HEK293 (cell line): Measurements from ENCODE around the gene MAP4K2.

Source experiments
- CTCF ChIP-seq: fragments of 450-650 bp; formaldehyde crosslinking; IDR thresholded peaks from 2 replicates; pipeline ENCODE4 v1.5.1; 2016; ENCODE audit warnings: missing biosample characterization, missing genetic modification characterization
- PRDM1 ChIP-seq: fragments of 450-650 bp; formaldehyde crosslinking; IDR thresholded peaks from 2 replicates; pipeline ENCODE4; 2016; ENCODE audit warnings: missing biosample characterization, missing genetic modification characterization
- REST ChIP-seq: fragments of 450-650 bp; formaldehyde crosslinking; IDR thresholded peaks from 2 replicates; pipeline ENCODE4 v1.5.1; 2016; ENCODE audit warnings: missing biosample characterization, missing genetic modification characterization
- ZBTB21 ChIP-seq: fragments of 450-650 bp; formaldehyde crosslinking; IDR thresholded peaks from 2 replicates; pipeline ENCODE4 v1.5.1; 2017; ENCODE audit warnings: missing biosample characterization, missing genetic modification characterization
- ZFP3 ChIP-seq: fragments of 450-650 bp; formaldehyde crosslinking; IDR thresholded peaks from 2 replicates; pipeline ENCODE4 v1.5.1; 2016; ENCODE audit warnings: low read depth, missing biosample characterization, missing genetic modification characterization
- ZNF280D ChIP-seq: fragments of 450-650 bp; formaldehyde crosslinking; IDR thresholded peaks from 2 replicates; pipeline ENCODE4 v1.5.1; 2016; ENCODE audit warnings: missing biosample characterization, missing genetic modification characterization
- ZNF37A ChIP-seq: fragments of 450-650 bp; IDR thresholded peaks from 2 replicates; pipeline ENCODE4 v1.5.1; 2018; ENCODE audit warnings: missing biosample characterization, missing genetic modification characterization
- ZNF501 ChIP-seq: fragments of 450-650 bp; formaldehyde crosslinking; IDR thresholded peaks from 2 replicates; pipeline ENCODE4 v1.5.1; 2016; ENCODE audit warnings: missing biosample characterization, missing genetic modification characterization
- ZNF654 ChIP-seq: fragments of 450-650 bp; formaldehyde crosslinking; IDR thresholded peaks from 2 replicates; pipeline ENCODE4 v1.5.1; 2016; ENCODE audit warnings: low read depth, missing biosample characterization, missing genetic modification characterization
- ZNF76 ChIP-seq: fragments of 450-650 bp; formaldehyde crosslinking; IDR thresholded peaks from 2 replicates; pipeline ENCODE4; 2016; ENCODE audit warnings: low read depth, missing biosample characterization, missing genetic modification characterization, borderline replicate concordance
- ZNF777 ChIP-seq: fragments of 450-650 bp; formaldehyde crosslinking; IDR thresholded peaks from 2 replicates; pipeline ENCODE4 v1.5.1; 2017; ENCODE audit warnings: missing biosample characterization, missing genetic modification characterization, borderline replicate concordance

- TF ChIP-seq ZNF777 (tag by site-specific recombination): no peak
- TF ChIP-seq ZBTB21 (tag by site-specific recombination): no peak
- no peak for TF ChIP-seq REST (tag by site-specific recombination)
- TF ChIP-seq CTCF (tag by site-specific recombination): no peak
- no peak for TF ChIP-seq ZNF280D (tag by site-specific recombination)
- no peak for TF ChIP-seq ZFP3 (tag by site-specific recombination)
- TF ChIP-seq ZNF37A (tag by site-specific recombination): no peak
- no peak for TF ChIP-seq PRDM1 (tag by site-specific recombination)
- TF ChIP-seq ZNF654 (tag by site-specific recombination): no peak
- TF ChIP-seq ZNF501 (tag by site-specific recombination): no peak
- no peak for TF ChIP-seq ZNF76 (tag by site-specific recombination)
Observed at GRCh38 chr11:64774144-64774543, 28.9 kb downstream of the MAP4K2 start.
